ENCODE results near the gene UBASH3A. TPM values are rescaled to one million over a fixed set of nuclear protein-coding genes. Genes with fewer than 3 reads are reported as not detected.

UBASH3A gene
- total and polyA plus RNA-seq, 12 donors, result 0.09 to 1.2 (median 0.44) TPM; not detected in 2

DNA sequence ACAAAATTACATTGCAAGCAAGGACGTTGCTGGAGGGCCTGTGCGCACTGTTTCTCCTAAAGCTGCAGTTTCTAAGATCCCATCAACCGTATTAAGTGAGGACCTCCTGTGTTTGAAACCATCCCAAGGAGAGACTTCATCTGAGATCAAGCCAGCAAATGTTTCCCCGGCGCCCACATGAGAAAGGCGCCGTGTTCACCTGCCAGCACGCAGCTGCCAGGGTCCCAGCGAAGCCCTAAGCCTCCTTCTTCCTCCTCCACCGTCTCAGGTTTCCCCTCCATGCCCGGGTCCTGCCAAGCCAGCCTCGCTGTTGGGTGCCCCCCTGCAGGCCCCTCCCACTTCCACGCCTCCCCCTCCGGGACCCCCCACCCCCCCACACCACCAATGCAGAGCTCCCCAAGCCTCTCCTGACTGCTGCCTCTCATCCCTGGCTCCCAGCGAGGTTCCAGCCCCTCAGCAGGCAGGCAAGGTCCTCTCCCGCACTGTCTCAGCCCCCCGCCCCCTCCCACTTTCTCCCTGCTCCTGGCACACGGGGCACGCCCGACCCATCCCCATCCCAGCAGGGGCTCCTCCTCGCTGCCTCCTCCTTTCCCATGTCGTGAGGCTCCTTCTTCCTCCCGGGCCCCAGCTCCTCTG is 28.7 kb upstream of the UBASH3A start:
- no peaks in the 10 kb centered on the region for H3K9me3 ChIP-seq (replicated peaks in 1 of 3)
- H3K36me3 ChIP-seq (replicated peaks in 1 of 2), result no peaks in the 10 kb centered on the region
- no peak overlapping the region for H3K4me3 ChIP-seq
- no peak overlapping the region for H3K27ac ChIP-seq
- DNase-seq, result no peak
- no peaks in the 10 kb centered on the region for H3K27me3 ChIP-seq
- TF ChIP-seq POLR2A (IDR thresholded peaks at IDR 0.05), result no peak
- TF ChIP-seq, protein P1, sequence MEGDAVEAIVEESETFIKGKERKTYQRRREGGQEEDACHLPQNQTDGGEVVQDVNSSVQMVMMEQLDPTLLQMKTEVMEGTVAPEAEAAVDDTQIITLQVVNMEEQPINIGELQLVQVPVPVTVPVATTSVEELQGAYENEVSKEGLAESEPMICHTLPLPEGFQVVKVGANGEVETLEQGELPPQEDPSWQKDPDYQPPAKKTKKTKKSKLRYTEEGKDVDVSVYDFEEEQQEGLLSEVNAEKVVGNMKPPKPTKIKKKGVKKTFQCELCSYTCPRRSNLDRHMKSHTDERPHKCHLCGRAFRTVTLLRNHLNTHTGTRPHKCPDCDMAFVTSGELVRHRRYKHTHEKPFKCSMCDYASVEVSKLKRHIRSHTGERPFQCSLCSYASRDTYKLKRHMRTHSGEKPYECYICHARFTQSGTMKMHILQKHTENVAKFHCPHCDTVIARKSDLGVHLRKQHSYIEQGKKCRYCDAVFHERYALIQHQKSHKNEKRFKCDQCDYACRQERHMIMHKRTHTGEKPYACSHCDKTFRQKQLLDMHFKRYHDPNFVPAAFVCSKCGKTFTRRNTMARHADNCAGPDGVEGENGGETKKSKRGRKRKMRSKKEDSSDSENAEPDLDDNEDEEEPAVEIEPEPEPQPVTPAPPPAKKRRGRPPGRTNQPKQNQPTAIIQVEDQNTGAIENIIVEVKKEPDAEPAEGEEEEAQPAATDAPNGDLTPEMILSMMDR (IDR thresholded peaks at IDR 0.05), result no peak
- intact Hi-C loops (cut with DNase I), result loop anchor here in 1 of 2 donors (5.0 kb wide), 1 partner anchor 58 kb away; the partner anchor contains the start of gene TFF3
- 36 to 54% (median 43%) methylated on average over 16 to 23 of the region's 23 CpGs for WGBS, 4 donors
- H3K4me1 ChIP-seq (replicated peaks in 1 of 2), result no peaks in the 10 kb centered on the region

DNA sequence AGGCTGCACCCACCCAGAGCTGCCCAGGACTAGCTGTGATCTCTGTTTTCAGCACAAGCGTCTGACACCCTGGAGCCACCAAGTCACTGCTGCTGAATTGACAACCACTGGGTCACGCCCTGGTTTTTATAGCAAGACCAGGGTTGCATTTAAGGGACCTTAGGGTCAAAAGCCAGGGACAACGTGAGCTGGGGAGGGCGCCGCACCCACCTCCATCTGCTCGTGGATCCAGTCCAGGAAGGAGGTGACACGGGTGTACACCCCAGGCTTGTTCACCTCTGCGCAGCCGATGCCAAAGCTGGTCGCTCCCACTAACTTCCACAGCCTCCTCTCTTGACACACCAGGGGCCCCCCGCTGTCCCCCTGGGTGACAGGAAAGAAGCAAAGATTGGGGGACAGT is 28.2 kb upstream of the UBASH3A start:
- DNase-seq, result no peak
- Histone ChIP-seq H3K4me3 (no peak overlapping the region), H3K27ac (no peak overlapping the region), H3K36me3 (replicated peaks in 1 of 2) (no peaks in the 10 kb centered on the region), H3K27me3 (no peaks in the 10 kb centered on the region), H3K4me1 (replicated peaks in 1 of 2) (no peaks in the 10 kb centered on the region), H3K9me3 (replicated peaks in 1 of 3) (no peaks in the 10 kb centered on the region)
- TF ChIP-seq POLR2A (IDR thresholded peaks at IDR 0.05), result no peak
- TF ChIP-seq, protein P1 (IDR thresholded peaks at IDR 0.05), result no peak
- intact Hi-C loops (cut with DNase I), result loop anchor here in 1 of 2 donors (5.0 kb wide), 1 partner anchor 58 kb away; the partner anchor contains the start of gene TFF3
- WGBS, 4 donors, result 56 to 85% (median 73%) methylated on average over 7 to 11 of the region's 11 CpGs

DNA sequence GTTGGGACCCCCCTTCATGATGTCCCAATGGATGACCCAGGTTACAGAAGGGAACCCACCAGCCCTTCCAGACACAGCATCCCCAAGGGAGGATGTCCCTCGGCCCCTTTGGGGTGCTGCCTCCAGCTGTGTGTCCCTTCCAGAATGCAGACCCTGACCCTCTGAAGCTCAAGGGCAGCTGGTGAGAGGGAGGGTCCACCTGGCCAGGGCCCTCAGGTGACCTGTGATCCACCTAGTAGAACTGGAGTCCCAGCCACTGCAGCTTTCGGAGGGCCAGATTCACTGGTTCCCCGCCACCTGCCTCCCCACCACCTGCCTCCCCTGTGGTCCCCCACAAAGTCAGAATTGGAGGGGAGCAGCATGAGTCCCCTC is 27.8 kb upstream of the UBASH3A start:
- WGBS, 4 donors, result 86% methylated on average over 3 of the region's 3 CpGs; no CpG with 5 or more reads in 2 of the 4 donors
- Histone ChIP-seq H3K4me3 (no peak overlapping the region), H3K4me1 (replicated peaks in 1 of 2) (no peaks in the 10 kb centered on the region), H3K27ac (no peak overlapping the region), H3K36me3 (replicated peaks in 1 of 2) (no peaks in the 10 kb centered on the region), H3K9me3 (replicated peaks in 1 of 3) (no peaks in the 10 kb centered on the region), H3K27me3 (no peaks in the 10 kb centered on the region)
- TF ChIP-seq, protein P1 (IDR thresholded peaks at IDR 0.05), result no peak
- TF ChIP-seq POLR2A (IDR thresholded peaks at IDR 0.05), result no peak
- DNase-seq, result no peak
- intact Hi-C loops (cut with DNase I), result loop anchor here in 1 of 2 donors (5.0 kb wide), 1 partner anchor 59 kb away; the partner anchor contains the start of gene TFF3

DNA sequence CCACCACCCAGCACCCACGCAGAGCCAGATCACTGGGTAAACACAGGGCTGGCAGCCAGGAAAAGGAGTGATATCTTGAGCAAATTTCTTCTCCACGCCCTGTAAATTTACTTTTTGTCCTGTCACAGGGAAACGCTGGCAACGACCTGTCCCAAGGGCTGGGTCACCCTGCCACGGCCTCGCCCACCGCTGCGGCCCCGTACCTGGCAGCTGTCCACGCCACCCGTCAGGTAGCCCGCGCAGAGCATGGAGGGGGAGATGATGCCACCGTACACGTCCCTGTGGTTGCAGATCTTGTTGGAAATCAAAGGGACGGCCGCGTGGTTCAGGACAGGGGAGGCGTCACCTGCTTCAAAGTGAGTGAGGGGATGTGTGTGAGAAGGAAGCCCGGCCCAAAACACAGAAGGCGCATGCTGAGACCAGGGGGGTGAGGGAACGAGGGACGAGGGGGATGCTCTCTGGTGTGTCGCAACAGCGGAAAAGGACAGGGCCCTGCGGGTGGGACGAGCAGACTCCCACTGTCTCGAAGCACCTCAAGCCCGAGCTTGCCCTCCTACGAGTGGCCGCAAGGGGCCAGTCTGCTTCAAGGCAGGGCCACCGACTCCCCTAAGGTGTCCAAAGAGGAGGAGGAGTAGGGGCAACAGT is 27.2 kb upstream of the UBASH3A start:
- H3K4me3 ChIP-seq, result no peak overlapping the region
- WGBS, 4 donors, result 78 to 81% (median 79%) methylated on average over 27 to 32 of the region's 32 CpGs
- no peaks in the 10 kb centered on the region for H3K27me3 ChIP-seq
- H3K9me3 ChIP-seq (replicated peaks in 1 of 3), result no peaks in the 10 kb centered on the region
- H3K4me1 ChIP-seq (replicated peaks in 1 of 2), result no peaks in the 10 kb centered on the region
- TF ChIP-seq POLR2A (IDR thresholded peaks at IDR 0.05), result no peak
- TF ChIP-seq, protein P1 (IDR thresholded peaks at IDR 0.05), result peak in 1 of 6 experiments; percentile 46
- no peaks in the 10 kb centered on the region for H3K36me3 ChIP-seq (replicated peaks in 1 of 2)
- DNase-seq, result peak in 1 of 7 donors; percentile 21
- no peak overlapping the region for H3K27ac ChIP-seq
- intact Hi-C loops (cut with DNase I), result loop anchor here in 1 of 2 donors (5.0 kb wide), 1 partner anchor 59 kb away; the partner anchor contains the start of gene TFF3
